IPS DF 4.7 (cell line): Measurements from ENCODE around the gene MSANTD4.
"Not testable (repeated sequence)": the region's sequence is repeated elsewhere in the genome, so short reads cannot be mapped to it uniquely, and the experiment has no call there.

Experiments used
- DNase-seq: peaks from one replicate; pipeline ENCODE4 v3.0.0-alpha.2; 2013; ENCODE audit warnings: low spot score; ENCODE audit errors: extremely low read depth

Gene MSANTD4

DNA sequence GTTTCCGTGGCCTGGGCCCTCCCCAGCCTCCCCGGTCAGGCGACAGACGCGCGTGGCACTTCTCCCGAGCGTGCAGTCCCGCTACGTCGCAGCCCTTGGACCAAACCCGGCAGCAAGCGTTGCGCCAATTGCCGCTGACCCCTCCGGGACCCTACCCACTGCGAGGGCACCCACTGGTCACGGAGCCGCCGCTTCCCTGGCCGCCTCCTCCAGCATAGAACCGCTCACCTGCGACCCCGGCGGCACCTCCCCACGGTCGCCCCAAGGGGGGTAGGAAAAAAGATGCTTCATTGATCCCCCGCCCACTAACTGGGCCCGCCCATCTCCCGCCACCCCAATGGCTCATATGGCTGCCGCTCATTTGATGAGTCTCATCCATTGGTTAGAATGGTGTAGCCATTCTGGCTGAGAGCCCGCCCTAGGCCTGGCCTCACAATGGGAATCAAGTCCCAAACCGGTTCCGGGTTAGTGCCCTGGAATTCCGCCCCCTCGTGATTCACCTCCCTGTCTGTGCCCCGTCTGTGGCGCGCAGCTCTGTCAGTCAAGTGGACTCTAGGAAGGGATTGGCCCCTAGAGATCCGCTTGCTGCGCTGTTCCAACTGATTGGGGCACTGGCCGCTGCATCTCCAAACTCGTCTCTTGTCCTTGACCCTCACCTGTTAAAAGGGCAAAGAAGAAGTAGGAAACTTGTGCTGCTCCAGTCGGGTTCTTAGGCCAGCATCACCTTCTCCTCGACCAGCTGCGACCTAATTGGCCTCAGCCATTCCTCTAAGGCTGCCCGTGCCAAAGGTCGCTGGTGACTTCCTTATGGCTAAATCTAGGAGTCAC, at the start of gene MSANTD4:
TSS of gene MSANTD4 (minus strand) at position 274 of the 828 bp plus-strand sequence. CDS start 11,323 bp downstream, outside the sequence.
- peak; percentile 94 for DNase-seq

DNA sequence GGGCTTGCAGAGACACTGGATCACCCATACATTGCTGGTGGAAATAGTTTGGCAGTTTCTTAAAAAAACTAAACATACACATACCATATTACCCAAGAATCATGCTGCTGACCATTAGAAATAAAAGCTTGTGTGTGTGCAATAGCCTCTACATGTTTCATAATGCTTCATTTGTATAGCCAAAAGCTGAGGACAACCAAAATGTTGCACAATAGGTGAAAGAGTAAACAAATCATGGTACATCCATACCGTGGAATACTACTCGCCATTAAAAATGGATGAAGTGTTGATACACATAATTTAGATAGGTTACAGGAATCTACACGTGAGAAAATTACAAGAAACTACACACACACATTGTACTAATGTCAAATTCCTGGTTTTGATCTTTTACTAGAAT, 48.6 kb upstream of the MSANTD4 start:
- no peak for DNase-seq

DNA sequence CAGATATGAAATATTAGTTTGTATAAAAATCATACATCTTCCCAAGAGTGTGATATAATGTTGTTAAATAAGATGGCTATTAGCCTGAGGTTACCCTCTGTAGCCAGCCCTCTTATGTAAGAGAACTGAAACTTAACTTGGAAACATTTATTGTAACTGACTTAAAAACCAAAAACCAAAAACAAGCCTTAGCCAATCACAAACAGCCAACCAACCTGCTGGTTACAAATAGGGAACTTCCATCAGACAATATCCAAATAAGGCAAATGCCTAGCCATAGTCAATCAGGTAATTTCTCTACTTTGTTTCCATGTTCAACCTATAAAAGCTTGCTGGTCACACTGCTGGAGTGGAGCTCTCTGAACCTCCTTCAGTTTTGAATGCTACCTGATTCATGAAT, 41.0 kb upstream of the MSANTD4 start:
- no peak for DNase-seq

DNA sequence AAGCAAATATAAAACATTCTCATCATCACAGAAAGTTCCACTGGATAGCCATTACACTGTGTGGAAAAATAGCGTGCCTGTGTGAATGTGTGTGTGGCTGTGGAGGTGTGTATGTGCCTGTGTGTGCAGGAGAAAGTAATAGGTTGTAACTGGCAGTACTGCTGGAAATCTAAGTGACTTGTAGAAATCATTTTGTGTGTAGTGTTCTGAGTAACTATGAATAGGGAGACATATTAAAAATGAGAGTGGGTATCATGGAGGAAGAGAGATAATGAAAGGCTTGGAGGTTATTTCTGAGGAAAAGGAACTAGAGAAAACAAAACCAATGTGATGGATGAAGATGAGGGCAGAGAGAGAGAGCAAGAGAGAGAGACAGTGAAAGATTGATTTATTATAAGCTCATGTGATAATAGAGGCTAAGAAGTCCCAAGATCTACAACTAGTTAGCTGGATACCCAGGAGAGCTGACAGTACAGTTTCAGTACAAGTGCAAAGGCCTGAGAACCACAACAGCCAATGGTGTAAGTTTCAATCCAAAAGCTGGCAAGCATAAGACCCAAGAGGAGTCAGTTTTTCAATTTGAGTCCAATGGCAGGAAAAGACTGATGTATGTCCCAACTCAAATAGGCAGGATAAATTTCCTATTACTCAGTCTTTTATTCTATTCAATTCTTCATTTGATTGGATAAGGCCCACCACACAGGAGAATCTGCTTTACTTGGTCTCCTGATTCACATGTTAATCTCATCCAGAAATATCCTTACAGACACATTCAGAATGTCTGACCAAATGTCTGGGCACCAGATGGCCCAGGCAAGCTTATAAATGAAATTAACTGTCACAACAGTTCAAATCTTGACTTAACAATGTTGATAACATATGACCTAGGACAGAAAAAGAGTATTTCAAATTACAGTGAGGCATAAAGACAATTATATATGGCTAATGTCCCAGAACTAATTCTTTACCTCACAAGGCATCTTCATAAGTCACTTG, 40.2 kb upstream of the MSANTD4 start:
- no peak for DNase-seq

DNA sequence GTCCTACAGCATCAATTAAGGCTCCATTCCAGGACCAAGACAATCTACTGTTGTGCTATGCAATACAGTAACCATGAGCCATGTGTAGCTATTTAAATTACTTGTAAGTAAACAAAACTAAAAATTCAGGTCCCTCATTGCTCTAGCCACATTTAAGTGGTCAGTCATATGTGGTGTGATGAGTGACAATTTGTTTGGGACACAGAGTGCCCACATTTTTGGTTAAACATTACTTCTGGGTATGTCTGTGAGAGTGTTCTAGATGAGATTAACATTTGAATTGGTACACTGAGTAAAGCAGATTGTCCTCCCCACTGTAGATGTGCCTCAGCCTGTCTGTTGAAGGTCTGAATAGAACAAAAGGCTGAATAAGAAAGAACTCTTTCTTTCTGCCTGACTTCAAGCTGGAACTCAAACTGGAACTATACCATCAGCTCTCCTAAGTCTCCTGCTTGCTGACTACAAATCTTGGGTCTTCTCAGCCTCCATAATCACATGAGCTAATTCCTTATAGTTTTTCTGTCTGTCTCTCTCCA, 39.3 kb upstream of the MSANTD4 start:
- no peak for DNase-seq

DNA sequence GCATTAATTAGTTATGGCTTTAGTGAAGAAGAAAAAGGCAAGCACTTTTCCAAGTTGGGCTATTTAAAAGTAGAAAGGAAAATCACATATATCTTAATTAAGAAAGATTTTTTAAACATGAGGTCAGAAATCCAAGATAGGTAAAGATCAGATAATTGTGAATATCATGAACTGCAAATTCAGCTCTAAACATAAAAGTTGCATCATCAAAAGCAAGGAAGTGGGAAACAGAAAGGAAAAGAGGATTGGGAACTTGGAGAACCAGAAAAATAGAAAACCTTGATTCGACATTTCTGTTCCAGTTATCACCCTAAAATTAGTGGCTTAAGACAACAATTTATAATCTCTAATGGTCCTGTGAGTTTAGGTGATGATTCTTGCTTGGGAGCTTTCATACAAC, 37.6 kb upstream of the MSANTD4 start:
- no peak for DNase-seq

DNA sequence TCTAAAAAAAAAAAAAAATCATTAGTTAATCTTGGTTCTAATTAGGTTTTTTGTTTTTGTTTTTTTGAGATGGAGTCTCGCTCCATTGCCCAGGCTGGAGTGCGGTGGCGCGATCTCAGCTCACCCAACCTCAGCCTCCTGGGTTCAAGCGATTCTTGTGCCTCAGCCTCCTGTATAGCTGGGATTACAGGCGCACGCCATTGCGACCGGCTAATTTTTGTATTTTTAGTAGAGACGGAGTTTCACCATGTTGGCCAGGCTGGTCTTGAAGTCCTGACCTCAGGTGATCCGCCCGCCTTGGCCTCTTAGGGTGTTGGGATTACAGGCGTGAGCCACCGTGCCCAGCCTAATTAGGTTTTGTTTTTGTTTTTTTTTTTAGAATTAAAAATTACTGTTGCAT, 36.3 kb upstream of the MSANTD4 start:
- DNase-seq, result not testable (repeated sequence)

DNA sequence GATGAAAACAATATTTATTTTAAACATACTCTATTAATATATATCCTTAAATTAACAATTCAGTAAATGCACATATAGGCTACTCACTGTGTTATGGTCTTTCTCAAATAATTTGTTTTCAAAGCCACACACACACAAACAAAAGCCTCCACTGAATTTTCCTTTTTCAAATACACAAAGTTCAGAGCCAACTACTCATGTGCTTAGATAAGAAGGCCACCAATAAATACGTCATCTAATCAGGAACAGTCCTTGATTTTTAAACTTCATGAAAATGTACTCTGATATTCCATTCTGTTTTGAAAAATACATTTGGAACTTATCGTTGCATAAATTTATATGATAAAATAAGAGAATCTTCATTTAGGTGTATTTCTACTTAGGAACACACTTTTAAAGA, 29.1 kb upstream of the MSANTD4 start:
- DNase-seq, result no peak

DNA sequence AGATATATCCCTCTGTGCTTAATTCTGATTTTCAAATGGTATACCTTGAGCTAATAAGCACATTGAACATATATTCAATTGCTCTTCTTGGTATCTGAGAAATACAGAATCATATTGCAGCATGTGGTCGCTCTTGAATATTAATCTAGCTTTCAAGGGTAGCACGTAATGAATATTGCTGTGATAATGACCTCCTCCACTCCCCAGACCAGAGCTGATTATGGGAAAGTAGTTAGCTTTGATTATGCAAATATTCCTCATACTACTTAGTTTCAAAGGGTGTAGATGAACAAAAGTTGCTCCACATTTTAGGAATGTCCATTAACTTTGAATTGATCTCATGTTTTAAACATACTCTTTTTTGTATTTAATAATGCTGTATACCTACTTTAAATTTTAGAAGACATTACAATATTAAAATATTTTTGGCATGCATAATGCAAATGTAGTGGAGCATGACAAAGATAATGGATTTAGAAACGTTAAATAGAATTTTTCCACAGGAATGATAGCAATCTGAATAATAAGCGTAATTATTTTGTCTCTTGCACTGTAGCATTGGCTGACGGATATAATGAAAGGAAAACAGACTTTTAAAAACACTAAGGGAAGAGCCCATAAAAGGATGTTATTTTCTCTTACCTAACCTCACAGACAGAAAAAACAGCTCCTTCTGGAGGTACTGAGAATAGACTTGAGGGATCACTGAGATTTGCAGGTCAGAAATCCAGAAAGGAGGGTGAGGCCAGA, 27.9 kb upstream of the MSANTD4 start:
- DNase-seq, result no peak

DNA sequence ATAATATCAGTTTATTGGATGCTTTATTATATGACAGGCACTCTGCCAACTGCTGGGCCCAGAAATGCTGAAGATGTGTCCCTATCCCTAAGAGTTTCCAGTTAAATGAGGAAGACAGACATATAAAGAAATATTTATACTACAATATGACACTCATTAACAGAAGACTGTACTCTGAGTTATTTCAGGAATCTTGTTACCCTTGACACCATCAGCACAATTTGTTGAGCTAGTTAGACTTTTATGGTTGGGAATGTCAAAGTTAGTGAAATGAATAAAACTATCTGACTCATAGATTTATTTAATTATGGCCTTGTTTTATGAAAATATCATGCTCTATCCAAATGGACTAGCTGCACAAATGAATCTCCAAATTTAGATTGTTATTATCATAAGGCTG, 25.6 kb upstream of the MSANTD4 start:
- no peak for DNase-seq

DNA sequence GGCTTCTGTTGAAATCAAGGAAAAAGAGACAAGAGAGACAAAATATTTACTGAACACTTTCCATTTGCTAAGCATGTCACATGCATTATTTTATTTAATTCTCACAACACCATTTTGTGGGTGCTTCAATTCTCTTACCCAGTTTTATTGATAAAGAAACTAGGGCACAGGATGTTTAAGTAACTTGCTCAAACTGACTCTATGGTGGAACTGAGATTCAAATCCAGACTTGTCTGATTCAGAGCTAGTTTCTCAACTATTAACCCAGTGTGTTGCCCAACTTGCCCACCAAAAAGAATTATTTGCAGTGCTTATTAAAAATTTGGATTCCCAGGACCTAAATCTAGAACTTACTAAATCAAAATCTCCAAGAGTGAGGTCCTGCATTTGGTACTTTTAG, 21.5 kb upstream of the MSANTD4 start:
- DNase-seq, result no peak

DNA sequence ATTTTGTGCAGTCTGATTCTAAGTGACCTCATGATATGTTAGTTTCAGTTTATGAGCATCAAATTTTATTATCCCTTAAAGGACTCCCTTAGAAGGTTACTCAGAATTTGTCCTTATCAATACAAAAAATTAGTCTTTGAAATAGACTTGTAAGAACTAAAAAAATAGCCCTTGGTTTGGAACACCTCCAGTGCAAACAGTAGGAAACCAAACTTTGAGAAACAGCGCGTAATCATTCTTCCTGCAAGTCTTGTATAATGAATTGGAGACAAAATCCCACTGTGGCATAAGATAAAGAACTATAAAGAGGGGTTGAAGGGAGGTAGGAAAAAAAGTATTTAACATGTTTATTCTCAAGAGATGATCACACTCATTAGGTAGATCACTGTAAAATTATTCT, 10.8 kb upstream of the MSANTD4 start:
- DNase-seq, result no peak

DNA sequence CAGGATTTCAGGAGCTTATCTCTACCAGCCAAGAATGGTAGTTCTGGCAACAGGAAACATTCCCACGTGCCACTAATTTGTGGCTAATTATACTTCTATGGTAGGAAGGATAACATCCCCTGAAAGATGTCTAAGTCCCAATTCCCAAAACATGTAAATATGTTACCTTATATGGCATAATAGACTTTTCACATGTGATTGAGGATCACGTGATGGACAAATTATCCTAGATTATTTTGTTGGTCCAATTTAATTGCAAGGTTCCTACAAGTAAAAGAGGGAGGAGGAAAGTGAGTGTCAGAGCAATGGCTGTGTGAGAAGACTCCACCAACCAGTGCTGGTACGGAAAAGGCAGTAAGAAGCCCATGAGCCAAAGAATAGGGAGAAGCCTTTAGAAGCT, 9.9 kb upstream of the MSANTD4 start:
- DNase-seq, result no peak

DNA sequence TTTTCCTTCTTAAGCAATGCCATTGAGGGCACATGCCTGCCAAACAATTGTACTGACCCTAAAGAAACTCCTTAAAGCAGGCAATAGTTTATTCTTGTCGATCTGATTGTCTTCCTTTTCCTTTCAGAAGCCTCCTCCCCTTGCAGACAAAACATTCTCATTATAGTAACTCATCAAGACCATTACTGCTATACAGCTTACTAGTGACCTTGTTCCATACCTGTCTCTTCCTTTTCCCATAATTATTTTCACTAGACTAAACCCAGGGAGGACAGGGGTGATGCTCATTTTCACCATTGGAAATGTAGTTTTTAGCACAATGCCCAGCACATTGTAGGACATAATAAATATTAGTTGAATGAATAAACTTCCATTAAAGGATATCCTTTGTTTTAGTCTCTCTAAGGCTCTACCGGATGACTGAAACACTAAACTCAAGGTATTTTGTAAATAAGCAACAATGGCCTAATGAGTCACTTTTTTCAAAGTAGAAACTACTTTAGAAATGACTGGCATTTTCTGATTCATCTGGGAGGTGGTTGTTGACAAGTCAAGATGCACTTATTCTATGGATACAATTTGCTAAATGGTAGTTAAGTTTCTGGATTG, 9.3 kb upstream of the MSANTD4 start:
- DNase-seq, result no peak

DNA sequence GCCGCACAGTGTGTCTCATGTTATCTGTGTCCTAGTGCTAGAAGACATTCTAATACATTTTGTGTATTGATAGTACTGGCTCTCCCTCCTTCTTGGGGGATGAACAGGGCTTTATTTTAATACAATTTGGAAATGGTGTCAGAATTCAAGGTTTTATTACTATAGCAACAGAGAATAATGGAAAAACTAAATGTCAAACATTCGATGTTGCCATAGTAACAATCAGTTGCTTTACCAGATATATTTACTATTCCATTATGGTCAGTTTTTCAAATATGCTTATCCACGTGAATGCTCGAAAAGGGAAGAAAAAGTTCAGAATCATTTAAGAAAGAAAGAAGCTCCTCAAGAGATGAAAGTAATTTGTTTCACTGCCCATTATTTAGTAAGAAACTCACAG, 8.6 kb upstream of the MSANTD4 start:
- DNase-seq, result no peak

DNA sequence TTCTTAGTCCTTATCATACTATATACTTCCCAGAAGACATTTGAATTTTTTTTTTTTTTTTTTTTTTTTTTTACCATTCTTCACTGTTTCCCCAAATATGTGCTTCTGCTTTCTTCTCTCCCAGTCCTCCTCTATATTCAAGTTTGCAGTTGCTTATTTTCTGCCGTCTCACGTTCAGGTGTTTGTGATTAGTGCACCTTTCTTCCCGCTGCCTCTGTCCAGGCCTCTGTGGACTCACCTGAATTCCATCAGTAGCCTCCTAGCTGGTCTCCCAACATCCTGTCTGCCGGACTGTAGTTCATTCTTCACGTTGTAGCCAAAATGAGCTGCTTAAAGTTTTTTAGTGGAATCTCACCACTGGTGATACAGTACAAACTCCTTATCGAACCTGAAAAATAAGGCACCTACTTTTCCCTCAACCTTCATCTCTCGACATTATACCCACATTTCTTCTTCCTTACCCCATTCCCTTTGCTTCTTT, 795 bp upstream of the MSANTD4 start:
- no peak for DNase-seq

DNA sequence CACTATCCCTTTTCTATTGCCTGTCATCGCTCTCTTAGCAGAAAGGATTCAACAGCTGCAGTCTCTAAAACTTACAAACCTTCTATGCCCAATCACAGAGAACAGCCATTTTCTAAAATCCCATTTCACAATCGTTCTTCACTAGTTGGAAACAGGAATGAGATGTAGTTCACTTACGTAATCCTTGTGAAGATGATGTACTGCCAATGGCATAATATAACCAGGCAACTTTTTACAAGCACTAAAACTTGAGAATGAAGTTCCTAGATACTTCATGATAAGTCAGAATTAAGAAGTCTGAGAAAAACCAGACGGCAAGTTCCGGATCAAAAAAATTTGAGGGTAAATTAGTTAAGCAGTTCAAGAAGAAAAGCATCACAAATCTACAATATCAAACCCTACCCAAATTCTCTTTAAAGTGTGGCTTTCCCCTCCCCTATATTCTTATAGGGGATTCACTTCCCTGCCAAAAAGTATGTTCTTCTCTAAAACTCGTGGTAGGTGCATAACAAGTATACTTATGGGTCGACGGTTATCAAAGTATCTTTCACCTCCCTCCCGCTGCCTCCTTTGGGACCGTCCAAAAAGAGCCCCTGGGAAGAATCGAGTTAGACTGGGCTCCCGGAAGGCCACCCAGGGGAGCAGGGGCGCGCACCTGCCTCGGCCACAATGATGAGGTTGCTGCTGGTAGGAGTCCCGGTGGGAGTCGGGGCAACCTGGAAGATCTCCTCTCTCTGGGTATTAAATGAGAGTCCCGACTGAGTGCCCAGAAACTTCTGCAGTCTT, 666 bp downstream of the MSANTD4 start:
- no peak for DNase-seq

DNA sequence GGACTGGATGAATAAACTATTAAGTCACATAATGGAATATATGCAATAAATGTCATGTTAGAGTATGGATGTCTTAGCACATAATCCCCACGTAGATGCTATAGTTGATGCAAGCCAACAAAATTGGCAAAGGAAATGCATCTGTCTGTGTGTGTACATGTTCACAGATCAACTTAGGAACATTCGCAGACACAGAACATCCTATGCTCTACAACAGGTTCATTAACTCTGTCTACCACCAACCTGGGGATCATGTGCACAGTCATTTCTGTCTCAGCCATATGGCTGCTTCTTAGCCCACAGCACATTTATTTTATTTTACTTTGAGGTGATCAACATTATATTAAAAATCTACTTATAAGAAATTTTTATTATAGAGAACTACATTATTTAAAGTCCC, 4.9 kb downstream of the MSANTD4 start:
- DNase-seq, result no peak

DNA sequence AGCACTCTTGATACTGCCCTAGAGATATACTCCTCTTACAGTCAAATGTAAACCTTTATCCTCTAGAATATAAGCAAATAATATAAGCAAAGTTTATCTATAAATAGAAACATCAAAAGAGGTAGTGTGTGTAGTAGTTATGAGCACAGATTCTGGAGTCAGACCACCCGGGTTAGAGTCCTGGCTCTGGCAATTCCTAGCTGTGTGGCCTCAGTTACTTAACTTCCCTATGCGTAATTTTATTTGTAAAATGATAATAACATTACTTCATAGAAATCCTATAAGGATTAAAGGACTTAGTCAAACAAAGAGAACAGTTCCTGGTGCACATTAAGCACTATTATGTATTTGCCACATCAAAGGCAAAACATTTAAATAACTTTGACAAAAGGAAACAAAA, 7.0 kb downstream of the MSANTD4 start:
- no peak for DNase-seq

DNA sequence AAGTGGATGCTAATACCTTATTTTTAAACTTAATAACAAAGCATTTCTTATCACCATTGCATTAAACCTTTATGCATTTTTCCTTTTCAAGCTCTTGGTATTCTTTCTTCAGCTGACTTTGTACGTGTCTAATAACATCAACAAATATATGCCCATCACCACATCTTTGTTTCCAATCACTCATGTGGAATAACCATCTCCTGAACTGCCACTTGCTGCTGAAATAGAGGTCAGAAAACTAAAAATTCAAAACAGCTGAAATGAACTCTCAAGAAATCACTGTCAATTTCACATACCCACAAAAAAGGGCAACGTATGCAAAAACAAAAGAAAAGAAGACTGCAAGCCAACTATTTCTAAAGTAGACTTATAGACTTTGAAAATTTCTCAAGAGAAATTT, 7.4 kb downstream of the MSANTD4 start:
- DNase-seq, result no peak
